Measurements from ENCODE around the gene SEZ6L.

- TF ChIP-seq EP300 (IDR thresholded peaks at IDR 0.05; ENCODE audit: borderline replicate concordance) = no peak
- no peak for TF ChIP-seq EGR1 (IDR thresholded peaks at IDR 0.05)
- no peak for TF ChIP-seq NFIC (IDR thresholded peaks at IDR 0.05)
- no peak for TF ChIP-seq RAD21 (IDR thresholded peaks at IDR 0.05; ENCODE audit: low read depth)
- TF ChIP-seq REST (IDR thresholded peaks at IDR 0.05; ENCODE audit: low read depth) = no peak
These were observed 245.1 kb downstream of the SEZ6L start for GRCh38 chr22:26414347-26414746.
